Fibroblast of pulmonary artery (primary cell): ENCODE data around the gene GREM2.
A peak's percentile ranks its signal among the peaks of the same experiment; 100 is the strongest.

Source experiments
- DNase-seq: peaks from one replicate; pipeline ENCODE4 v3.0.0-alpha.2; 2010; ENCODE audit warnings: low read depth
- H3K4me3 ChIP-seq: replicated peaks from 2 replicates; pipeline ENCODE4 v1.5.1; 2011; ENCODE audit warnings: low read depth, mild to moderate bottlenecking, control low read depth, low read length, moderate library complexity
- TF ChIP-seq, protein P1 (sequence below): IDR thresholded peaks from 2 replicates; pipeline ENCODE4 v1.5.1; 2011; ENCODE audit warnings: mild to moderate bottlenecking, control low read depth, low read length, inconsistent platforms; ENCODE audit errors: missing control alignments

Gene GREM2

DNA sequence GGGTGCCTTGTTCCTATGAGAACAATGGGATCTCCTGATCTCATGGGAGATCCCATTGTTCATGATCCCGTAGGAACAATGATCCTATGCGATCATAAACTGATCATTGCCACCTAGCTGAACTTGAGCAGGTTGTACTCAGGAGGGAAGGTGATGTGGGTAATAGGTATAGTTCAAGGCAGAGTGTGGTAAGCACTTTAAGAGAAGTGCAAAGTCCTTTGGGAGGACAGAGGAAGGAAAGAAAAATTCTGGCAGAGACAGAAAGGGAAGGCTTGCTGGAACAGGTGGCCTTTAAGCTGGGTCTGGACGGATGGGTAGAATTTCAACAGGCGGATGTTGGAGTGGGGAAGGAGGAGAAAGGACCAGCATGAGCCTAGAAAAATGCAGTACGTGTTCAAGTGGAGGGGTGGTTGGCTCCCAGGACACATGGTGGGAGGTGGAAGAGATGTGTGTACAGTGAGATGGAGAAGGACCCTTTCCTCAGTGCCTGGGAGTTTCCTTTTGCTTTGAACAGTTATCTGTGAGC is 22.3 kb downstream of the GREM2 start:
- H3K4me3 ChIP-seq: no peak overlapping the region
- TF ChIP-seq, protein P1, sequence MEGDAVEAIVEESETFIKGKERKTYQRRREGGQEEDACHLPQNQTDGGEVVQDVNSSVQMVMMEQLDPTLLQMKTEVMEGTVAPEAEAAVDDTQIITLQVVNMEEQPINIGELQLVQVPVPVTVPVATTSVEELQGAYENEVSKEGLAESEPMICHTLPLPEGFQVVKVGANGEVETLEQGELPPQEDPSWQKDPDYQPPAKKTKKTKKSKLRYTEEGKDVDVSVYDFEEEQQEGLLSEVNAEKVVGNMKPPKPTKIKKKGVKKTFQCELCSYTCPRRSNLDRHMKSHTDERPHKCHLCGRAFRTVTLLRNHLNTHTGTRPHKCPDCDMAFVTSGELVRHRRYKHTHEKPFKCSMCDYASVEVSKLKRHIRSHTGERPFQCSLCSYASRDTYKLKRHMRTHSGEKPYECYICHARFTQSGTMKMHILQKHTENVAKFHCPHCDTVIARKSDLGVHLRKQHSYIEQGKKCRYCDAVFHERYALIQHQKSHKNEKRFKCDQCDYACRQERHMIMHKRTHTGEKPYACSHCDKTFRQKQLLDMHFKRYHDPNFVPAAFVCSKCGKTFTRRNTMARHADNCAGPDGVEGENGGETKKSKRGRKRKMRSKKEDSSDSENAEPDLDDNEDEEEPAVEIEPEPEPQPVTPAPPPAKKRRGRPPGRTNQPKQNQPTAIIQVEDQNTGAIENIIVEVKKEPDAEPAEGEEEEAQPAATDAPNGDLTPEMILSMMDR: no peak
- no peak for DNase-seq

DNA sequence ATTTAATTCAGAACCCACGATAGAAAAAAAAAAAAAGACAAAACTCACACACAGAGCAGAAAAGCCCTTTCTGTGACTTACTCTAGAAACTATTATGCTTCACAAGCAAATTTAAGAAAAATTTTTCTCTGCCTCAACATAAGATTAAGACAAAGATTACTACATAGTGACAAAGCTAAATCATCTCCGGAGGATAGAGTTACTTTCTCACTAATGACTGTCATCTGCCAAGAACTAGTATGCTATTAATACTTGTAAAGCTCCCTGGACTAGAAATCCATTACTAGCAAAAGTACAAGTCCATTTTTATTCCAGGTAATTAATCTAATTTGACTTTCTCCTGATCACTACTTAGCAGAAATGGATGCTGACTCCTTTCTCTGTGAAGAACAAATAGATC is 25.9 kb downstream of the GREM2 start:
- TF ChIP-seq, protein P1: no peak
- DNase-seq: no peak
- H3K4me3 ChIP-seq: no peak overlapping the region

DNA sequence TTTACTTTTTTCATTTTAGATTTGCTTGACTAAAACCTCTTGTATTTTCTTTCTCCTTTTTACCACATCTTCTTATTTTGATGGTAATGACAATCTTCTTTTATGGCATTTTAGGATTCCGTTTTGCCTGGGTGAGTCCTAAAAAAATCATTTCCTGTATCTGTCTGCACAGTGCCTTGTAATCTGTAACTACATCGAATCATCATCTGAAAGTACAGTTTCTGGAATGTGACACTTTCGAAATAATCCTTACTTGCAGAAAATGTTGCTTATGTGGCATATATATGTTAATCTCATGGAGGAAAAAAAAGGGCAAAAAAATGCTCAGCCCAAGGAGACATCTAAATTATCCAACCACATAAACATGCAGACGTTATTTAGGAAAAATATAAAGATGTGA is 29.0 kb downstream of the GREM2 start:
- no peak overlapping the region for H3K4me3 ChIP-seq
- no peak for DNase-seq
- TF ChIP-seq, protein P1: no peak

DNA sequence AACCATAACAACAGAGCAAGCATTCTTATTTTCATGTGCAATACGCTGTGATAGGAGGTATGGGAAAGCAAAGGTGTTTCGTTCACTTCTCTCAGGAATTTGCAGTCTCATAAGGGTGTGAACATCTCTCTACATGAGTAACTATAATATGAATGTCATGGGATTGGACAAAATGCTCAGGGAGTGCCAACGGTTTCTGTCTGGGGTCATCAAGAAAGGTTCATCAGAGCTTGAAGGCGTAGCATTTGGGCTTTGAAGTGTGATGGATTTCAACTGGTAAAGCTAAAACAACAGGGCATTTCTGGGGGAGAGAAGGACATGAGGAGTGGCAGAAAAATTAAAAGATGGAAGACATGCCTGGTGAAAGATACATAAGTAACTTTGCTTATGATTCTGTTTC is 32.4 kb downstream of the GREM2 start:
- DNase-seq: no peak
- TF ChIP-seq, protein P1: no peak
- H3K4me3 ChIP-seq: no peak overlapping the region

DNA sequence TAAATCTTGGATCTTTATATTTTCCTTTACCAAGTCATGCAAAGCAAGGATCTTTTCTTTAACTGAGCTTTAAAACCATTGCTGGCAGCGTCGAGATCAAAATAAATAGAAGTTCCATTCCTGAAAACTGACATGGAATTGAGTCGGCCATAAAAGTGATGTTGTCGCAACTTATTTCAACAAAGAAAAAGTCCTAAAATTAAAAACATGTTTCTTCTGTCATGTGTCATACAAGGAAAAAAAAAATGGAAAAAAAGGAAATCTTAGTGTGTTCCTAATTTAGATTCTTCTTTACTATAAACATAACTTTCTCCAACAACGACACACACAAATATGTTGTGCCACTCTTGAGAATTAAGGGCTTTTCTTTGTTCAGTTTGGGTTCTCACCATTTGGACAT is 34.9 kb downstream of the GREM2 start:
- no peak overlapping the region for H3K4me3 ChIP-seq
- TF ChIP-seq, protein P1: no peak
- no peak for DNase-seq

DNA sequence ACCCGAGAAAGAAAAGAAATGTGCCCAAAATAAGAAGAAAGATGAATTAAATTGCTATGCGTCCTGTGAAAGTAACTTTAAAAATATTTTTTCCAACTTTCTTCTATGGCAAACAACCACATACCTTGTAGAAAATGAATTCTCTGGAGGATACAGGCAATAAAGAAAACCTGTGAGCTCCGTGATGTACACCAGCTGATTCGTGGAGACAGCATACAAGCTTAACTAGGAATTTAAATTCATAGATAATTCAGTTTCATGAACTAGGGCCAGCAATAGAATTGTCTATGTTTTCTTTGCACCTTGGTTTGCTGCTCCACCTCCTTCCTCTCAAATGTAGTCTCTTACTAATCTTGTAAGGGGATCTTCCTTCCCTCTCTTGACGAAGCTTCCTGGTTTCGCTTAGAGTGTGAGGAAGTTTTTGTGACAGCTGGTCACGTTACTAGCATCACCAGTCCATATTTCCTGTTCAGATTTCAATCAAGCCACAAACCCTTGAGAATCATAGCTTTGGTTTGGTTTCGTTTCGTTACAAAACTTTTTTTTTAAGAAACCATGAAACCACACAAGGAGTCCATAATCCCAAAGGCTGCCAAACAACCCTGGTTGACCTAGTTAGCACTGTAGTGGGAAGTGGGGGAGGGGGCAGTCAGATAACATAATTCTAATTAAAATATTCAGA is 35.8 kb downstream of the GREM2 start:
- TF ChIP-seq, protein P1: no peak
- DNase-seq: peak; percentile 31
- H3K4me3 ChIP-seq: peak overlapping the region; percentile 25

DNA sequence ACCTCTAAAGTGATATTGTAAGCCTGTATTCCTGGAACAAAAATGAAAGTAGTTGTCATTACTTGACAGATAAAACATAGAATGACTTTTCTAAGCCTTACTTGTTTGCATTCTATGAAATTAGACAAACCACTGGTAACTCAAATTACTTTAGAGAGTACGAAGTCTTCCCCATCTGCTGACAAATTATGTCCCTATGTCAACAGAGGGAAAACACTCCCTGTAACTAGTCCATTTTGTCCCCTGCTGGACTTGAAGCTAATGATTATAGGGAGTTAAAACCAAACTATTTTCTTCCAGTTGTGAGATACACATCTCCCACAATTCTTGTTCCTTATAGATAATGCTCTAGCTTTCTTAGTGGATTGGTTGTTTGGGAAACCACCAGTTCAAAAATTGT is 39.6 kb downstream of the GREM2 start:
- TF ChIP-seq, protein P1: no peak
- no peak overlapping the region for H3K4me3 ChIP-seq
- no peak for DNase-seq
